ENCODE measurements around the gene YOD1.

- TF ChIP-seq, protein P1, sequence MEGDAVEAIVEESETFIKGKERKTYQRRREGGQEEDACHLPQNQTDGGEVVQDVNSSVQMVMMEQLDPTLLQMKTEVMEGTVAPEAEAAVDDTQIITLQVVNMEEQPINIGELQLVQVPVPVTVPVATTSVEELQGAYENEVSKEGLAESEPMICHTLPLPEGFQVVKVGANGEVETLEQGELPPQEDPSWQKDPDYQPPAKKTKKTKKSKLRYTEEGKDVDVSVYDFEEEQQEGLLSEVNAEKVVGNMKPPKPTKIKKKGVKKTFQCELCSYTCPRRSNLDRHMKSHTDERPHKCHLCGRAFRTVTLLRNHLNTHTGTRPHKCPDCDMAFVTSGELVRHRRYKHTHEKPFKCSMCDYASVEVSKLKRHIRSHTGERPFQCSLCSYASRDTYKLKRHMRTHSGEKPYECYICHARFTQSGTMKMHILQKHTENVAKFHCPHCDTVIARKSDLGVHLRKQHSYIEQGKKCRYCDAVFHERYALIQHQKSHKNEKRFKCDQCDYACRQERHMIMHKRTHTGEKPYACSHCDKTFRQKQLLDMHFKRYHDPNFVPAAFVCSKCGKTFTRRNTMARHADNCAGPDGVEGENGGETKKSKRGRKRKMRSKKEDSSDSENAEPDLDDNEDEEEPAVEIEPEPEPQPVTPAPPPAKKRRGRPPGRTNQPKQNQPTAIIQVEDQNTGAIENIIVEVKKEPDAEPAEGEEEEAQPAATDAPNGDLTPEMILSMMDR (optimal IDR thresholded peaks at IDR 0.05 in 1 of 3, IDR thresholded peaks at IDR 0.05 in 1 of 3, conservative IDR thresholded peaks at IDR 0.05 in 1 of 3; ENCODE audit: extremely low read depth in 1 of 3, insufficient read depth in 2 of 3, low read length in 3 of 3): peak in 2 of 3 experiments; percentile 57 to 68
- no peak for TF ChIP-seq EZH2 (IDR thresholded peaks at IDR 0.05; ENCODE audit: low read length)
Measured at GRCh38 chr1:207049974-207050391, 1.0 kb downstream of the YOD1 start.

Data from keratinocyte (primary cell).